H54 (cell line): ENCODE results near the gene PACS1.
A peak's percentile ranks its signal among the peaks of the same experiment; 100 is the strongest.
"Not testable (repeated sequence)": the region's sequence is repeated elsewhere in the genome, so short reads cannot be mapped to it uniquely, and the experiment has no call there.

Experiments used
- DNase-seq: peaks from one replicate; pipeline ENCODE4 v3.0.0; 2011; ENCODE audit warnings: low spot score, mixed read lengths; ENCODE audit not compliant: insufficient read length
- FAIRE-seq: peaks from 3 replicates; lab custom pipeline; 2011; peaks lifted over from hg19 to GRCh38; lab: Jason Lieb, UNC
- POLR2A ChIP-seq: IDR thresholded peaks from 2 replicates; pipeline ENCODE4 v1.6.1; 2011; ENCODE audit warnings: low read depth, mild to moderate bottlenecking, low read length

PACS1 gene

GRCh38 chr11:66073669-66074068 is 3.6 kb downstream of the PACS1 start:
- TF ChIP-seq POLR2A: no peak
- no peak for FAIRE-seq
- DNase-seq: no peak

- no peak for FAIRE-seq
- no peak for DNase-seq
- no peak for TF ChIP-seq POLR2A
Measured at GRCh38 chr11:66075273-66075672, 5.2 kb downstream of the PACS1 start.

- DNase-seq (no peak), FAIRE-seq (no peak)
- TF ChIP-seq POLR2A: no peak
Measured at GRCh38 chr11:66076561-66076960, 6.5 kb downstream of the PACS1 start.

GRCh38 chr11:66077927-66078326 is 7.9 kb downstream of the PACS1 start:
- no peak for FAIRE-seq
- DNase-seq: no peak
- TF ChIP-seq POLR2A: no peak

GRCh38 chr11:66078949-66079348 is 8.9 kb downstream of the PACS1 start:
- not testable (repeated sequence) for FAIRE-seq, DNase-seq

GRCh38 chr11:66080055-66080817 is 10.2 kb downstream of the PACS1 start:
- DNase-seq: peak; percentile 53
- no peak for TF ChIP-seq POLR2A

GRCh38 chr11:66081505-66081904 is 11.4 kb downstream of the PACS1 start:
- no peak for TF ChIP-seq POLR2A
- DNase-seq: no peak
- FAIRE-seq: no peak

More at GRCh38 chr11:66080055-66080817, 10.2 kb downstream of the PACS1 start:
- peak; percentile 11 for FAIRE-seq

GRCh38 chr11:66082946-66083698 is 13.1 kb downstream of the PACS1 start:
- DNase-seq (no peak), FAIRE-seq (no peak)
- TF ChIP-seq POLR2A: no peak

GRCh38 chr11:66083767-66084166 is 13.7 kb downstream of the PACS1 start:
- DNase-seq (no peak), FAIRE-seq (no peak)
- no peak for TF ChIP-seq POLR2A

GRCh38 chr11:66084821-66085475 is 14.9 kb downstream of the PACS1 start:
- no peak for TF ChIP-seq POLR2A
- FAIRE-seq (no peak), DNase-seq (no peak)

GRCh38 chr11:66087148-66087908 is 17.3 kb downstream of the PACS1 start:
- DNase-seq (no peak), FAIRE-seq (no peak)
- no peak for TF ChIP-seq POLR2A

- FAIRE-seq (no peak), DNase-seq (no peak)
- TF ChIP-seq POLR2A: no peak
Measured at GRCh38 chr11:66089067-66089466, 19.0 kb downstream of the PACS1 start.

- DNase-seq: no peak
- no peak for TF ChIP-seq POLR2A
- no peak for FAIRE-seq
Measured at GRCh38 chr11:66090288-66090687, 20.2 kb downstream of the PACS1 start.

- not testable (repeated sequence) for DNase-seq, FAIRE-seq
Measured at GRCh38 chr11:66092125-66092524, 22.1 kb downstream of the PACS1 start.

GRCh38 chr11:66099746-66100145 is 29.7 kb downstream of the PACS1 start:
- DNase-seq, FAIRE-seq: not testable (repeated sequence)
